Measurements from ENCODE around the gene CDK2. TPM values are rescaled to one million over a fixed set of nuclear protein-coding genes. Genes with fewer than 3 reads are reported as not detected.

CDK2 gene
- total and polyA plus RNA-seq, 2 of the 4 experiments (the other 2 are of a cell fraction): 42.5 to 61.7 TPM

DNA sequence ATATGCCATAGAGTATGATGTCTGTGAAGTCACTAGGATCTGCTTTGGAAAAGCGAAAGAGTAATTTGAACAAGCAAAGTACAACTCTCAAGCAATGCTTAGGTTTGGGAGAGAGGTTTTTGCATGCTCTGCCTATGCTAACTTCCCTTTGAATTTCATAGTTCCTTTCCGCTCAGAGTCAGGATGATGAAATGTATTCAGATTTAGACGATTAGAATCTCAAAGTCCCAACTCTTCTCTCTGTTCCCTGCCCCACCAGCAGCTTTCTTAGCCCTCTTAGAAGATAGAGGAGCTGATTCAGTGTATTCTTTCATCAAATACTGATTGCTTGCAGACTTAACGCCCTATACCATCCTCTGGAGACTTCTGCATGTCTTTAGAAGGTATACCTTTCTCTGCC lies 18.7 kb downstream of the CDK2 start:
- 0 out of 2 replicates have a peak, but pooled peaks cover 4% of the 10 kb centered on the region for H3K9me1 ChIP-seq (ENCODE audit: insufficient read depth, low read length)
- CTCF ChIA-PET: no interaction called here
- no peak overlapping the region for H3K27ac ChIP-seq (ENCODE audit: insufficient read depth, low read length)
- H3K4me1 ChIP-seq (ENCODE audit: control insufficient read depth, insufficient read depth, low read length): peaks cover 2% of the 10 kb centered on the region; the same call in 1 of the 2 replicates
- no CpG with 5 or more reads among the region's 4 CpGs for WGBS, 2 experiments (ENCODE audit: extremely low coverage in 2 of 2, insufficient read length in 1 of 2)
- H2BK20ac ChIP-seq (ENCODE audit: low read depth, low read length): no peak overlapping the region
- H3K79me1 ChIP-seq (ENCODE audit: low read depth in 1 of 2, low read length in 2 of 2): peaks cover 22 to 40% of the 10 kb centered on the region in 2 experiments
- H4K5ac ChIP-seq (ENCODE audit: low read depth, low read length): no peak overlapping the region
- no peak overlapping the region for H3K4me3 ChIP-seq (ENCODE audit: insufficient read depth, low read depth, low read length)
- BruUV-seq (replicated peaks): no TSS peak
- no peak overlapping the region for H3K4ac ChIP-seq (ENCODE audit: low read depth, low read length)
- POLR2A ChIA-PET (ENCODE audit: unreplicated experiment): no interaction called here
- H3K4me2 ChIP-seq (ENCODE audit: low read depth, low read length): no peak overlapping the region
- H4K91ac ChIP-seq (ENCODE audit: insufficient read depth, low read depth, low read length): no peak overlapping the region
- H4K8ac ChIP-seq (ENCODE audit: low read depth in 2 of 2, low read length in 2 of 2): no peak overlapping the region
- H3K9me3 ChIP-seq (ENCODE audit: control insufficient read depth, insufficient read depth, low read length): no peaks in the 10 kb centered on the region
- no peak overlapping the region for H3K18ac ChIP-seq (ENCODE audit: low read depth, low read length)
- dilution Hi-C loops (cut with HindIII; ENCODE audit: low sequenced_read_pairs, unreplicated experiment) (no loop called here), intact Hi-C loops (cut with micrococcal nuclease) (no loop called here), in situ Hi-C loops (cut with MboI; ENCODE audit: low sequenced_read_pairs) (no loop called here)
- H3K27me3 ChIP-seq (ENCODE audit: control insufficient read depth, insufficient read depth, low read length): no peaks in the 10 kb centered on the region
- H3K9ac ChIP-seq (ENCODE audit: low read depth, low read length): no peak overlapping the region
- peaks cover 12% of the 10 kb centered on the region; the same call in 1 of the 2 replicates for H4K20me1 ChIP-seq (ENCODE audit: insufficient read depth, low read length)
- H3K36me3 ChIP-seq (ENCODE audit: control insufficient read depth, insufficient read depth, low read length): peaks cover 54% of the 10 kb centered on the region
- ATAC-seq (ENCODE audit: low read depth) (no peak), DNase-seq (no peak)
- no peak overlapping the region for H2AFZ ChIP-seq (replicated peaks; ENCODE audit: low read length, poor library complexity)
- no peak overlapping the region for H2BK5ac ChIP-seq (ENCODE audit: low read depth, low read length, poor library complexity, severe bottlenecking)
- no peak overlapping the region for H2BK120ac ChIP-seq (ENCODE audit: low read depth, low read length)
- H3K14ac ChIP-seq (replicated peaks; ENCODE audit: low read depth, low read length): no peak overlapping the region
- no peak overlapping the region for H2AK5ac ChIP-seq (ENCODE audit: low read depth, low read length)
- H3K23ac ChIP-seq (ENCODE audit: low read depth, low read length): no peak overlapping the region
- no peak overlapping the region for H3K56ac ChIP-seq (ENCODE audit: extremely low read depth, insufficient read depth, low read length)
- no peak overlapping the region for H2BK15ac ChIP-seq (ENCODE audit: low read depth, low read length)
- no peak overlapping the region for H2AK9ac ChIP-seq (replicated peaks; ENCODE audit: low read depth, low read length, poor library complexity)
- TF ChIP-seq BHLHE40 (IDR thresholded peaks at IDR 0.05; ENCODE audit: low read depth, low read length) (no peak), MAZ (IDR thresholded peaks at IDR 0.05; ENCODE audit: borderline replicate concordance, low read depth, low read length) (no peak), POLR2A (IDR thresholded peaks at IDR 0.05; ENCODE audit: low read depth, low read length) (no peak), MAFK (IDR thresholded peaks at IDR 0.05; ENCODE audit: low read depth, low read length) (no peak), RFX5 (IDR thresholded peaks at IDR 0.05; ENCODE audit: low read depth, low read length) (no peak), RAD21 (IDR thresholded peaks at IDR 0.05; ENCODE audit: low read length) (no peak), NFE2L2 (IDR thresholded peaks at IDR 0.05; ENCODE audit: low read depth, low read length) (no peak), FOS (IDR thresholded peaks at IDR 0.05; ENCODE audit: low read depth, low read length) (no peak), MXI1 (IDR thresholded peaks at IDR 0.05; ENCODE audit: borderline replicate concordance, low read depth, low read length) (no peak), CEBPB (IDR thresholded peaks at IDR 0.05; ENCODE audit: low read depth, low read length) (no peak)
- TF ChIP-seq, protein P1, sequence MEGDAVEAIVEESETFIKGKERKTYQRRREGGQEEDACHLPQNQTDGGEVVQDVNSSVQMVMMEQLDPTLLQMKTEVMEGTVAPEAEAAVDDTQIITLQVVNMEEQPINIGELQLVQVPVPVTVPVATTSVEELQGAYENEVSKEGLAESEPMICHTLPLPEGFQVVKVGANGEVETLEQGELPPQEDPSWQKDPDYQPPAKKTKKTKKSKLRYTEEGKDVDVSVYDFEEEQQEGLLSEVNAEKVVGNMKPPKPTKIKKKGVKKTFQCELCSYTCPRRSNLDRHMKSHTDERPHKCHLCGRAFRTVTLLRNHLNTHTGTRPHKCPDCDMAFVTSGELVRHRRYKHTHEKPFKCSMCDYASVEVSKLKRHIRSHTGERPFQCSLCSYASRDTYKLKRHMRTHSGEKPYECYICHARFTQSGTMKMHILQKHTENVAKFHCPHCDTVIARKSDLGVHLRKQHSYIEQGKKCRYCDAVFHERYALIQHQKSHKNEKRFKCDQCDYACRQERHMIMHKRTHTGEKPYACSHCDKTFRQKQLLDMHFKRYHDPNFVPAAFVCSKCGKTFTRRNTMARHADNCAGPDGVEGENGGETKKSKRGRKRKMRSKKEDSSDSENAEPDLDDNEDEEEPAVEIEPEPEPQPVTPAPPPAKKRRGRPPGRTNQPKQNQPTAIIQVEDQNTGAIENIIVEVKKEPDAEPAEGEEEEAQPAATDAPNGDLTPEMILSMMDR (conservative IDR thresholded peaks at IDR 0.05; ENCODE audit: low read depth, low read length): no peak
- TF ChIP-seq, protein P2, sequence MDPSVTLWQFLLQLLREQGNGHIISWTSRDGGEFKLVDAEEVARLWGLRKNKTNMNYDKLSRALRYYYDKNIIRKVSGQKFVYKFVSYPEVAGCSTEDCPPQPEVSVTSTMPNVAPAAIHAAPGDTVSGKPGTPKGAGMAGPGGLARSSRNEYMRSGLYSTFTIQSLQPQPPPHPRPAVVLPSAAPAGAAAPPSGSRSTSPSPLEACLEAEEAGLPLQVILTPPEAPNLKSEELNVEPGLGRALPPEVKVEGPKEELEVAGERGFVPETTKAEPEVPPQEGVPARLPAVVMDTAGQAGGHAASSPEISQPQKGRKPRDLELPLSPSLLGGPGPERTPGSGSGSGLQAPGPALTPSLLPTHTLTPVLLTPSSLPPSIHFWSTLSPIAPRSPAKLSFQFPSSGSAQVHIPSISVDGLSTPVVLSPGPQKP (IDR thresholded peaks at IDR 0.05; ENCODE audit: borderline replicate concordance, low read depth, low read length): no peak
- TF ChIP-seq, protein P3, sequence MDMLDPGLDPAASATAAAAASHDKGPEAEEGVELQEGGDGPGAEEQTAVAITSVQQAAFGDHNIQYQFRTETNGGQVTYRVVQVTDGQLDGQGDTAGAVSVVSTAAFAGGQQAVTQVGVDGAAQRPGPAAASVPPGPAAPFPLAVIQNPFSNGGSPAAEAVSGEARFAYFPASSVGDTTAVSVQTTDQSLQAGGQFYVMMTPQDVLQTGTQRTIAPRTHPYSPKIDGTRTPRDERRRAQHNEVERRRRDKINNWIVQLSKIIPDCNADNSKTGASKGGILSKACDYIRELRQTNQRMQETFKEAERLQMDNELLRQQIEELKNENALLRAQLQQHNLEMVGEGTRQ (IDR thresholded peaks at IDR 0.05; ENCODE audit: low read depth, low read length): no peak
